Breast epithelium (tissue), 4 donors: Measurements from ENCODE around the gene RAB44. TPM values are rescaled to one million over a fixed set of nuclear protein-coding genes. Genes with fewer than 3 reads are reported as not detected.
"Not testable (repeated sequence)": the region's sequence is repeated elsewhere in the genome, so short reads cannot be mapped to it uniquely, and the experiment has no call there.

Experiments
- DNase-seq, 2 donors: peaks; one replicate each; pipeline ENCODE4 v3.0.0-alpha.2; 2019; ENCODE audit warnings: low spot score in 2 of 2
- H3K27ac ChIP-seq, 2 donors: fragments of 200-600 bp; sonication (generic) in 1 of 2; one replicate each; pipeline ENCODE4 v1.5.1; 2016 to 2019; ENCODE audit warnings: mild to moderate bottlenecking in 1 of 2
- H3K27me3 ChIP-seq, 2 donors: fragments of 200-600 bp; sonication (generic) in 1 of 2; one replicate each; pipeline versions ENCODE4 v1.5.1 to v1.6.0; 2017 to 2019; ENCODE audit warnings: control low read depth in 1 of 2, mild to moderate bottlenecking in 1 of 2
- H3K36me3 ChIP-seq: fragments of 200-600 bp; one replicate; pipeline ENCODE4 v1.5.1; 2019
- H3K4me1 ChIP-seq, 2 donors: fragments of 200-600 bp; sonication (generic); one replicate each; pipeline ENCODE4 v1.5.1; 2016 to 2019; ENCODE audit warnings: control low read depth in 1 of 2
- H3K4me3 ChIP-seq, 3 donors: fragments of 200-600 bp; sonication (generic); 1 replicate in 2 of 3; 2 replicates in 1 of 3; pipeline ENCODE4 v1.5.1; 2016 to 2019; ENCODE audit warnings: mild to moderate bottlenecking in 3 of 3, moderate library complexity in 2 of 3
- H3K9me3 ChIP-seq, 2 donors: fragments of 200-600 bp; sonication (generic) in 1 of 2; one replicate each; pipeline ENCODE4 v1.5.1; 2016 to 2019; ENCODE audit warnings: control low read depth in 1 of 2
- CTCF ChIP-seq, 3 donors: fragments of 450-650 bp; IDR thresholded peaks; one replicate each; pipeline ENCODE4 v1.5.1; 2016 to 2017; ENCODE audit warnings: antibody characterized with exemption in 3 of 3, mild to moderate bottlenecking in 3 of 3, moderate library complexity in 3 of 3
- POLR2A ChIP-seq: fragments of 450-650 bp; IDR thresholded peaks from one replicate; pipeline ENCODE4 v1.6.1; 2016; ENCODE audit warnings: antibody characterized with exemption, mild to moderate bottlenecking, moderate library complexity
- POLR2AphosphoS5 ChIP-seq, 3 donors: sonication (generic); formaldehyde crosslinking; IDR thresholded peaks; one replicate each; pipeline ENCODE4 v1.6.1; 2017; ENCODE audit warnings: antibody characterized with exemption in 3 of 3
- intact Hi-C: fragments of 100-400 bp; cut with DNase I; formaldehyde crosslinking; loops from one replicate; pipeline ENCODE4 v1.15.1; 2023; ENCODE audit warnings: low total_unique reads
- total RNA-seq, 3 donors: library from RNA; depleted of rRNA; stranded (reverse); fragments of >200 nt; gene quantifications; one replicate each; pipeline ENCODE4 v1.1.0, GENCODE V29; 2016

The RAB44 gene
- total RNA-seq, 3 donors from 2014 or later, result under 0.01 to 1.9 (median 0.29) TPM

GRCh38 chr6:36721369-36722140 lies 23.9 kb downstream of the RAB44 start:
- H3K9me3 ChIP-seq, result no peaks in the 10 kb centered on the region
- TF ChIP-seq POLR2A (no peak), CTCF (IDR thresholded peaks at IDR 0.05) (no peak), POLR2AphosphoS5 (IDR thresholded peaks at IDR 0.05) (no peak)
- no peaks in the 10 kb centered on the region for H3K36me3 ChIP-seq
- H3K27ac ChIP-seq, result no peak overlapping the region
- H3K4me3 ChIP-seq, result no peak overlapping the region
- H3K27me3 ChIP-seq, result no peaks in the 10 kb centered on the region
- no peaks in the 10 kb centered on the region for H3K4me1 ChIP-seq
- intact Hi-C loops, result no loop called here
- no peak for DNase-seq

GRCh38 chr6:36722365-36722764 lies 24.7 kb downstream of the RAB44 start:
- Histone ChIP-seq H3K4me1 (no peaks in the 10 kb centered on the region), H3K9me3 (no peaks in the 10 kb centered on the region), H3K27me3 (no peaks in the 10 kb centered on the region), H3K36me3 (no peaks in the 10 kb centered on the region), H3K27ac (no peak overlapping the region), H3K4me3 (no peak overlapping the region)
- intact Hi-C loops, result no loop called here
- DNase-seq, result no peak
- TF ChIP-seq POLR2A (no peak), POLR2AphosphoS5 (IDR thresholded peaks at IDR 0.05) (no peak), CTCF (IDR thresholded peaks at IDR 0.05) (no peak)

- intact Hi-C loops, result no loop called here
- Histone ChIP-seq H3K27me3 (no peaks in the 10 kb centered on the region), H3K36me3 (no peaks in the 10 kb centered on the region), H3K27ac (no peak overlapping the region), H3K4me3 (no peak overlapping the region), H3K4me1 (no peaks in the 10 kb centered on the region), H3K9me3 (no peaks in the 10 kb centered on the region)
- DNase-seq, result no peak
- TF ChIP-seq POLR2AphosphoS5 (IDR thresholded peaks at IDR 0.05) (no peak), CTCF (IDR thresholded peaks at IDR 0.05) (no peak), POLR2A (no peak)
Measured at GRCh38 chr6:36722879-36723278, 25.3 kb downstream of the RAB44 start.

GRCh38 chr6:36723992-36724391 lies 26.4 kb downstream of the RAB44 start:
- DNase-seq, H3K9me3 ChIP-seq, intact Hi-C loops, H3K4me1 ChIP-seq, H3K36me3 ChIP-seq, H3K27ac ChIP-seq, H3K27me3 ChIP-seq, H3K4me3 ChIP-seq: not testable (repeated sequence)

GRCh38 chr6:36724514-36725390 lies 27.1 kb downstream of the RAB44 start:
- H3K4me3 ChIP-seq, result no peak overlapping the region
- H3K36me3 ChIP-seq, result no peaks in the 10 kb centered on the region
- no peaks in the 10 kb centered on the region for H3K27me3 ChIP-seq
- H3K27ac ChIP-seq, result no peak overlapping the region
- no peaks in the 10 kb centered on the region for H3K4me1 ChIP-seq
- intact Hi-C loops, result no loop called here
- H3K9me3 ChIP-seq, result no peaks in the 10 kb centered on the region
- peak; percentile 50 to 80 for DNase-seq
- no peak for TF ChIP-seq POLR2A
- no peak for TF ChIP-seq POLR2AphosphoS5 (IDR thresholded peaks at IDR 0.05)
- peak in 2 of 3 donors; percentile 42 to 62 for TF ChIP-seq CTCF (IDR thresholded peaks at IDR 0.05)
